Gastroesophageal sphincter (tissue), 3 donors: ENCODE data around the gene KLHL26.
A peak's percentile ranks its signal among the peaks of the same experiment; 100 is the strongest.

ENCODE experiments used
- EP300 ChIP-seq: sonication (generic); formaldehyde crosslinking; IDR thresholded peaks from one replicate; pipeline ENCODE4 v1.6.1; 2017; ENCODE audit warnings: antibody characterized with exemption, mild to moderate bottlenecking
- POLR2A ChIP-seq, 2 donors: fragments of 450-650 bp; IDR thresholded peaks; one replicate each; pipeline ENCODE4 v1.6.1; 2017; ENCODE audit warnings: antibody characterized with exemption in 2 of 2, mild to moderate bottlenecking in 2 of 2, moderate library complexity in 1 of 2
- POLR2AphosphoS5 ChIP-seq: sonication (generic); formaldehyde crosslinking; IDR thresholded peaks from one replicate; pipeline ENCODE4 v1.6.1; 2017; ENCODE audit warnings: antibody characterized with exemption
- TF ChIP-seq, protein P1 (sequence below), 4 experiments: fragments of 200-600 bp in 2 of 4; fragments of 450-650 bp in 2 of 4; sonication (generic) in 1 of 4; IDR thresholded peaks; one replicate each; pipeline ENCODE4 v1.5.1; 2017 to 2019; ENCODE audit warnings: antibody characterized with exemption in 4 of 4, mild to moderate bottlenecking in 2 of 4, moderate library complexity in 2 of 4

DNA sequence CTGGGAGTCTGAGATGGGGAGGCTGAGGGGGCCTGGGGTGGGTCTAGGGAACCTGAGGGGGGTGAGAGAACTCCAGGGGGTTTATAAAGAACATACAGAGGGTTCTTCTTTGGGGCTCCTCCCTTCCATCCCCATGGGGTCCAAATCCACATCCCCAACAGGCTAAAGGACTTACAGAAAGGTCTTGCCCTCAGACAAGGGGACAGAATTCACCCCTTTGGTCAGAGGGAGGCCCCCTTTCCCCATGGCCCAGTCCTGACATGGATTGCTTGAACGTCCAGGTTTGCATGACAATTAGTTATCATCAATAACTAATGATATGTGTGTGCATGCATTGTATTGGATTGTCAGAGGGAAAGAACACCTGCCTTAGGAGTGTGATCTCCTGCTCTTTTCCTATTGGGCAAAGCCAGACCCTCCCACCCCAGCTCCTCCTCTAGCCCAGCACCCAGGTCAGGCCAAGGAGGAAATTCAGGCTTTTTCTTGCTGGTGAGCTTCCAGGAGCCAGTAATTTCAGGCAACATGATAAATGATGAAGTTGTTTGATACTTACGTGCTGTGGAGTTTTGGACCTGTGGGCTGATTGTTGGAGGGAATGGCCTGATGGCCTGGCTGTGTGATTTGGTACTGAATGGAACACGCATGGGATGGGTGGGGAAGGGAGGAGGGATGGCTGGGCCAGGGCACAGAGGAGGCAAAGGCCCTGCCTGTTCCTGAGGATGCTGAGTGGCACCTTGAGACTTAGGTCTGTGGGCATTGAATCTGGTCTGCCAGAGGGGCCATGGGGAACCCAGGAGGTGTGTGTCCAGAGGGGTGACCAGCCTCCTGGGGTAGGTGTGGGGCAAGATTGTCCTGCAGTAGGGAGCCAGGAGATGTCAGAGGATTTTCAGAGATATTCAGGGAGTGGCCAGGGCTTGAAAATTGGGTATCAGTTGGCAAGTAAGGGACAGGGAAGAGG, 1.1 kb downstream of the KLHL26 start:
- TF ChIP-seq, protein P1, sequence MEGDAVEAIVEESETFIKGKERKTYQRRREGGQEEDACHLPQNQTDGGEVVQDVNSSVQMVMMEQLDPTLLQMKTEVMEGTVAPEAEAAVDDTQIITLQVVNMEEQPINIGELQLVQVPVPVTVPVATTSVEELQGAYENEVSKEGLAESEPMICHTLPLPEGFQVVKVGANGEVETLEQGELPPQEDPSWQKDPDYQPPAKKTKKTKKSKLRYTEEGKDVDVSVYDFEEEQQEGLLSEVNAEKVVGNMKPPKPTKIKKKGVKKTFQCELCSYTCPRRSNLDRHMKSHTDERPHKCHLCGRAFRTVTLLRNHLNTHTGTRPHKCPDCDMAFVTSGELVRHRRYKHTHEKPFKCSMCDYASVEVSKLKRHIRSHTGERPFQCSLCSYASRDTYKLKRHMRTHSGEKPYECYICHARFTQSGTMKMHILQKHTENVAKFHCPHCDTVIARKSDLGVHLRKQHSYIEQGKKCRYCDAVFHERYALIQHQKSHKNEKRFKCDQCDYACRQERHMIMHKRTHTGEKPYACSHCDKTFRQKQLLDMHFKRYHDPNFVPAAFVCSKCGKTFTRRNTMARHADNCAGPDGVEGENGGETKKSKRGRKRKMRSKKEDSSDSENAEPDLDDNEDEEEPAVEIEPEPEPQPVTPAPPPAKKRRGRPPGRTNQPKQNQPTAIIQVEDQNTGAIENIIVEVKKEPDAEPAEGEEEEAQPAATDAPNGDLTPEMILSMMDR (IDR thresholded peaks at IDR 0.05) = peak in 2 of 4 experiments; percentile 11 to 27
- TF ChIP-seq POLR2A (IDR thresholded peaks at IDR 0.05) = no peak
- no peak for TF ChIP-seq EP300
- no peak for TF ChIP-seq POLR2AphosphoS5
